DND-41 (cell line): ENCODE data around the gene ABHD16A.
A peak's percentile ranks its signal among the peaks of the same experiment; 100 is the strongest.

ENCODE experiments used
- ATAC-seq: fragments of 200-7000 bp; cut with Tn5 transposase; 3 replicates; pipeline ENCODE4 v1.9.1; 2021; ENCODE audit warnings: low read depth; ENCODE audit not compliant: insufficient read depth
- DNase-seq: peaks from one replicate; pipeline ENCODE4 v3.0.0-alpha.2; 2020
- H2AFZ ChIP-seq: 2 replicates; pipeline ENCODE4 v1.6.0; 2012; ENCODE audit warnings: low read depth, low read length
- H3K27ac ChIP-seq: 2 replicates; pipeline ENCODE4 v1.5.1; 2012; ENCODE audit warnings: low read length, inconsistent platforms
- H3K27me3 ChIP-seq: fragments of 200-600 bp; sonication (generic); 2 replicates; pipeline ENCODE4 v1.6.0; 2012; ENCODE audit warnings: low read length, mild to moderate bottlenecking, inconsistent platforms; ENCODE audit not compliant: insufficient read depth, poor library complexity
- H3K36me3 ChIP-seq: 2 replicates; pipeline ENCODE4 v1.5.1; 2012; ENCODE audit warnings: low read length, inconsistent platforms; ENCODE audit not compliant: insufficient read depth
- H3K4me1 ChIP-seq: 2 replicates; pipeline ENCODE4 v1.5.1; 2012; ENCODE audit warnings: mild to moderate bottlenecking, low read length; ENCODE audit not compliant: insufficient read depth
- H3K4me2 ChIP-seq: 2 replicates; pipeline ENCODE4 v1.6.0; 2012; ENCODE audit warnings: mild to moderate bottlenecking, moderate library complexity, low read length, inconsistent platforms; ENCODE audit not compliant: insufficient read depth
- H3K4me3 ChIP-seq, 2 experiments: fragments of 200-600 bp in 1 of 2; shearing (Covaris generic) in 1 of 2; 2 replicates each; pipeline ENCODE4 v1.5.1; 2012 to 2016; ENCODE audit warnings: inconsistent platforms in 2 of 2, low read length in 2 of 2, mild to moderate bottlenecking in 2 of 2, low read depth in 1 of 2, moderate library complexity in 1 of 2
- H3K79me2 ChIP-seq: 2 replicates; pipeline ENCODE4 v1.6.0; 2012; ENCODE audit warnings: low read length, inconsistent platforms; ENCODE audit not compliant: insufficient read depth
- H3K9ac ChIP-seq: 2 replicates; pipeline ENCODE4 v1.6.0; 2012; ENCODE audit warnings: low read depth, mild to moderate bottlenecking, inconsistent platforms, low read length, moderate library complexity
- H3K9me3 ChIP-seq: 2 replicates; pipeline ENCODE4 v1.5.1; 2012; ENCODE audit warnings: low read length, moderate library complexity, mild to moderate bottlenecking, inconsistent platforms; ENCODE audit not compliant: insufficient read depth, severe bottlenecking
- H4K20me1 ChIP-seq: 2 replicates; pipeline ENCODE4 v1.6.0; 2012; ENCODE audit warnings: low read length; ENCODE audit not compliant: insufficient read depth
- CTCF ChIP-seq: IDR thresholded peaks from 2 replicates; pipeline ENCODE4 v1.5.1; 2012; ENCODE audit warnings: borderline replicate concordance, low read length, moderate library complexity, mild to moderate bottlenecking; ENCODE audit not compliant: poor library complexity, severe bottlenecking; ENCODE audit errors: extremely low read depth
- EZH2 ChIP-seq: IDR thresholded peaks from 3 replicates; pipeline ENCODE4 v1.6.1; 2012; ENCODE audit warnings: borderline replicate concordance, low read depth, mild to moderate bottlenecking, moderate library complexity, low read length, inconsistent platforms; ENCODE audit not compliant: severe bottlenecking

ABHD16A gene

GRCh38 chr6:31691078-31691463 is 12.1 kb downstream of the ABHD16A start:
- H3K27me3 ChIP-seq: no peaks in the 10 kb centered on the region
- H3K4me1 ChIP-seq: no peaks in the 10 kb centered on the region
- no peak overlapping the region for H3K27ac ChIP-seq
- ATAC-seq (no peak), DNase-seq (no peak)
- no peak overlapping the region for H3K4me2 ChIP-seq
- H3K36me3 ChIP-seq: peaks cover 92% of the 10 kb centered on the region
- no peak overlapping the region for H3K9ac ChIP-seq
- no peak overlapping the region for H3K4me3 ChIP-seq
- H4K20me1 ChIP-seq: 0 out of 2 replicates have a peak, but pooled peaks cover 4% of the 10 kb centered on the region
- H3K9me3 ChIP-seq: no peaks in the 10 kb centered on the region
- no peak overlapping the region for H2AFZ ChIP-seq
- TF ChIP-seq CTCF (no peak), EZH2 (no peak)
- no peaks in the 10 kb centered on the region for H3K79me2 ChIP-seq

- Histone ChIP-seq H3K4me2 (no peak overlapping the region), H2AFZ (no peak overlapping the region), H3K27ac (no peak overlapping the region), H3K9ac (no peak overlapping the region), H3K9me3 (no peaks in the 10 kb centered on the region), H3K36me3 (peaks cover 90% of the 10 kb centered on the region), H4K20me1 (0 out of 2 replicates have a peak, but pooled peaks cover 4% of the 10 kb centered on the region), H3K4me1 (no peaks in the 10 kb centered on the region), H3K79me2 (no peaks in the 10 kb centered on the region), H3K4me3 (no peak overlapping the region), H3K27me3 (no peaks in the 10 kb centered on the region)
- ATAC-seq (no peak), DNase-seq (no peak)
- TF ChIP-seq EZH2 (no peak), CTCF (no peak)
These were observed 12.7 kb downstream of the ABHD16A start for GRCh38 chr6:31690231-31691077.

GRCh38 chr6:31689249-31690110 is 13.6 kb downstream of the ABHD16A start:
- no peaks in the 10 kb centered on the region for H4K20me1 ChIP-seq
- TF ChIP-seq CTCF (peak; percentile 62), EZH2 (no peak)
- no peaks in the 10 kb centered on the region for H3K4me1 ChIP-seq
- H3K9me3 ChIP-seq: no peaks in the 10 kb centered on the region
- ATAC-seq (peak; percentile 38; the same call in 1 of the 3 replicates), DNase-seq (no peak)
- H3K9ac ChIP-seq: no peak overlapping the region
- H3K4me3 ChIP-seq: no peak overlapping the region
- no peak overlapping the region for H3K4me2 ChIP-seq
- no peaks in the 10 kb centered on the region for H3K79me2 ChIP-seq
- H3K27ac ChIP-seq: no peak overlapping the region
- H2AFZ ChIP-seq: no peak overlapping the region
- H3K36me3 ChIP-seq: peaks cover 85% of the 10 kb centered on the region
- H3K27me3 ChIP-seq: no peaks in the 10 kb centered on the region
